Choroid plexus epithelial cell (primary cell): Measurements from ENCODE around the gene TBCE.

Experiments used
- DNase-seq: peaks from one replicate; pipeline ENCODE4 v3.0.0-alpha.2; 2010; ENCODE audit warnings: low read depth
- H3K4me3 ChIP-seq: 2 replicates; pipeline ENCODE4 v1.5.1; 2011; ENCODE audit warnings: low read depth, mild to moderate bottlenecking, control low read depth, low read length, moderate library complexity
- TF ChIP-seq, protein P1 (sequence below): conservative IDR thresholded peaks from 2 replicates; pipeline ENCODE4 v1.5.1; 2011; ENCODE audit warnings: low read depth, mild to moderate bottlenecking, control low read depth, inconsistent platforms, low read length, moderate library complexity

Gene TBCE

DNA sequence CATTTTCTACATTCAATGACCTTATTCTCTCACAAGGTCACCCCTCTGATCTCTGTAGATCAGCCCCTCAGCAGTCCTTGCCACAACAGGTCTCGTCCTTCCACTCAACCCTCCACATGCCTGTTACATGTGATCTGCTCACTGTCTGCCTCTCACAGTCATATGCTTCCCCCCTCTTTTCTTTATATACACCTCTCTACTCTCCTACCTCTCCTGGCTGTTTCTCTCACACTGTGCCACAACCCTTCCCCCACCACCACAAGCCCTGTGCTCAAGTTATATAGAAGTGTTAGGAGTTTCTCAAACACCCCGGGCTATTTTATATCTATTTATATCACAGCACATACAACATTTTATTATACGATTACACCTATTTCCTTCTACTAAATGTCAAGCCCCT, 124.4 kb downstream of the TBCE start:
- no peak for DNase-seq
- TF ChIP-seq, protein P1, sequence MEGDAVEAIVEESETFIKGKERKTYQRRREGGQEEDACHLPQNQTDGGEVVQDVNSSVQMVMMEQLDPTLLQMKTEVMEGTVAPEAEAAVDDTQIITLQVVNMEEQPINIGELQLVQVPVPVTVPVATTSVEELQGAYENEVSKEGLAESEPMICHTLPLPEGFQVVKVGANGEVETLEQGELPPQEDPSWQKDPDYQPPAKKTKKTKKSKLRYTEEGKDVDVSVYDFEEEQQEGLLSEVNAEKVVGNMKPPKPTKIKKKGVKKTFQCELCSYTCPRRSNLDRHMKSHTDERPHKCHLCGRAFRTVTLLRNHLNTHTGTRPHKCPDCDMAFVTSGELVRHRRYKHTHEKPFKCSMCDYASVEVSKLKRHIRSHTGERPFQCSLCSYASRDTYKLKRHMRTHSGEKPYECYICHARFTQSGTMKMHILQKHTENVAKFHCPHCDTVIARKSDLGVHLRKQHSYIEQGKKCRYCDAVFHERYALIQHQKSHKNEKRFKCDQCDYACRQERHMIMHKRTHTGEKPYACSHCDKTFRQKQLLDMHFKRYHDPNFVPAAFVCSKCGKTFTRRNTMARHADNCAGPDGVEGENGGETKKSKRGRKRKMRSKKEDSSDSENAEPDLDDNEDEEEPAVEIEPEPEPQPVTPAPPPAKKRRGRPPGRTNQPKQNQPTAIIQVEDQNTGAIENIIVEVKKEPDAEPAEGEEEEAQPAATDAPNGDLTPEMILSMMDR: no peak
- H3K4me3 ChIP-seq: no peak overlapping the region

DNA sequence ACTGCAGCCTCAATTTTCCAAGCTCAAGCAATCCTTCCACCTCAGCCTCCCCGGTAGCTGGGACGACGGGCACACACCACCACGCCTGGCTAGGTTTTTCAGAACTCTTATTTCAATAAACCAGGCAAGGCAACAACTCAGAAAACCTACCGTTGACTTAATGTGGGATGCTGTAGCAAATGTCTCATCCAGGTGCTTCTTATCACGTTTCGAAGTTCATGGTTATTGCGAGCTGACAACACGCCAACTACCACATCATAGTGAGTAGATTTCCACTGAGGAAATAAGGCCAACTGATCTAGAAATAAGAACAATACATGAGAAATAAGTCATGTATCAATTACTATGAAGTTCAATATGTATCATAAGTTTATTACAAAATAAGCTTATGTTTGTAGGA, 127.3 kb downstream of the TBCE start:
- H3K4me3 ChIP-seq: no peak overlapping the region
- DNase-seq: no peak
- TF ChIP-seq, protein P1: no peak

DNA sequence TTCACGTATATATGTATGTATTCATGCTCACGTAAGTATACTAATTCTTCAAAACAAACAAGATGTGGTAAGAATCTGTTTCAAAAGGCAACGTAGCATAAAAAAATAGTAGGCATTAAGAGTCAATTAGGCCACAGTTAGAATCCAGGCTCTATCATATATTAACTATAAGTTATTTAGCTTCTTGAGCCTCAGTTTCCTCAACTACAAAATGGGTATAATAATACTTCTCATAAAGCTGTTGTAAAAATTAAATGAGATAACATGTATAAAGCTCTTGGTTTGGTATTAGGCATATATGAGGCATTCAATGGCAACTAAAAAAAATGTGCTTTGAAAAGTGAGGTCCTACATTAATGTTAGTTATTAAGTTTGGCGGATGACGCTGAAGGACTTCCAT, 127.8 kb downstream of the TBCE start:
- no peak overlapping the region for H3K4me3 ChIP-seq
- TF ChIP-seq, protein P1: no peak
- DNase-seq: no peak

DNA sequence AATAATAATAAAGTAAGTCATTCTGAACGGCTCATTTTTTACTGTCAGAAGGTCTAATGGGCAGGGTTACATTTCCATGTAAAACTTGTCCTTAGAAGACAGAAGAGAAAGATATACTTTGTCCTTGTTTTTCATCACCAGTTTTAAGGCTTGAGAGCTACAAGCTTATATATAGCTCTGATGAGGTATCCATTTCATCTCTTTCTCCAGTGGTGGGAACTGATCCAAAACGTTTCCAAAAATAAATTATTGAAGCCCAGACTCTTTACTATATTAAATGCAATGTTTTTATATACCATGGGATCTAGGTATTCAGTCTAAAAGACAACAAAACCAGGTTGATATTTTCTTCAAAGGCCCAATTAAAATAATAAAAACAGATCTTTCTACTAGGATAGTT, 128.3 kb downstream of the TBCE start:
- DNase-seq: no peak
- H3K4me3 ChIP-seq: no peak overlapping the region
- TF ChIP-seq, protein P1: no peak

DNA sequence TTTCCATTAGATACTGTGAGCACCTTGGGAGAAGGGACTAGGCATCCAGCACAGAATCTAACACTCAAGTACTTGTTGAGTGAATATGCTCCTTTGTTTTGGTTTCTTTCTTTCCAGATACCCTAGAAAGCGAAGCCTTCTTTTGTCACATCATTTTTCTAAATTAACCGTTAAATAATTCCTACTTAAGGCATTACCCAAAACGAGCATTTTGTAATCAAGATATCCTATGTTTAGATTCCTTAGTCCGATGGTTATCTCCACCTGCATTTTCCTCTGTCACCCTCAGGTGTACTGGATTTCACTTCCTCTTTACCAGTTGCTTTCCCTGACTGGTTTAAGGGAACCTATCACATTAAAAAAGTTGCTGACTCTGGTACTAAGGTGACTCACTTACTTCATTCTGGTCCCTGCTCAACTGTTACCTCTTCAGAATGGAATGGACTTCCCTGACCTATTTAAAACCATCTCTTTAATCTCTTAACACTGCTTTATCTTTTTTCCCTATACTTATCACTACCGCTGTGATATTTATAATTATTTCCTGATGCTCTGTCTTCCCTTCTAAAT, 133.8 kb downstream of the TBCE start:
- DNase-seq: peak; percentile 35
- TF ChIP-seq, protein P1: no peak

More for the DNA sequence above, 133.8 kb downstream of the TBCE start:
- no peak overlapping the region for H3K4me3 ChIP-seq
